ENCODE results near the gene CCDC88B. TPM values are rescaled to one million over a fixed set of nuclear protein-coding genes. Genes with fewer than 3 reads are reported as not detected.

Gene CCDC88B
- total and polyA plus RNA-seq, 9 of the 15 experiments (the other 6 are each of a cell fraction or from before 2014, with no cell fraction given) = 0.13 to 18.1 (median 7.9) TPM

- no peak for TF ChIP-seq HOMEZ (CRISPR knock-in tag; IDR thresholded peaks at IDR 0.05)
- TF ChIP-seq MAFF (IDR thresholded peaks at IDR 0.05; ENCODE audit: low read length) = peak; percentile 55
- peak; percentile 82; the same call in 1 of the 2 replicates for TF ChIP-seq SIN3B (IDR thresholded peaks at IDR 0.05; ENCODE audit: low read depth)
- peak; percentile 33 for TF ChIP-seq SP2 (IDR thresholded peaks at IDR 0.05; ENCODE audit: extremely low read depth, low read depth, low read length, poor library complexity, severe bottlenecking)
- peak; percentile 94 for TF ChIP-seq POLR2A (conservative IDR thresholded peaks at IDR 0.05)
- TF ChIP-seq EHMT2 (IDR thresholded peaks at IDR 0.05) = no peak
- TF ChIP-seq ZNF436 (CRISPR knock-in tag; IDR thresholded peaks at IDR 0.05) = no peak
- peak; percentile 56 for TF ChIP-seq KDM5B (IDR thresholded peaks at IDR 0.05; ENCODE audit: insufficient replicate concordance, low read depth, low read length)
- peak; percentile 9; the same call in 1 of the 2 replicates for TF ChIP-seq JUND (IDR thresholded peaks at IDR 0.05; ENCODE audit: borderline replicate concordance, low read depth, low read length)
- TF ChIP-seq JUND (tag; IDR thresholded peaks at IDR 0.05; ENCODE audit: borderline replicate concordance, low read depth, low read length) = no peak
- TF ChIP-seq GTF2E2 (tag; IDR thresholded peaks at IDR 0.05) = peak; percentile 70; the same call in 1 of the 2 replicates
- peak; percentile 93 for TF ChIP-seq ETV5 (CRISPR knock-in tag; IDR thresholded peaks at IDR 0.05; ENCODE audit: low read depth)
- 0 out of 2 replicates have a peak, but pooled peaks have one; percentile 10 for TF ChIP-seq ZNF830 (CRISPR knock-in tag; IDR thresholded peaks at IDR 0.05)
- TF ChIP-seq SPI1 (IDR thresholded peaks at IDR 0.05; ENCODE audit: borderline replicate concordance, low read depth, low read length) = 0 out of 2 replicates have a peak, but pooled peaks have one; percentile 53
- peak; percentile 86 for TF ChIP-seq POLR2B (IDR thresholded peaks at IDR 0.05; ENCODE audit: low read depth, partially characterized antibody)
- TF ChIP-seq RAD51 (IDR thresholded peaks at IDR 0.05; ENCODE audit: borderline replicate concordance, low read depth) = peak; percentile 77
- TF ChIP-seq POLR2AphosphoS5 (IDR thresholded peaks at IDR 0.05; ENCODE audit: control insufficient read depth, insufficient read depth, low read depth, low read length) = peak; percentile 52; the same call in 1 of the 2 replicates
- TF ChIP-seq NR2C2 (CRISPR knock-in tag; IDR thresholded peaks at IDR 0.05) = no peak; the same call in 1 of the 2 replicates
- peak; percentile 88 for TF ChIP-seq NR2C2 (tag; IDR thresholded peaks at IDR 0.05)
- TF ChIP-seq RBFOX2 (IDR thresholded peaks at IDR 0.05; ENCODE audit: low read depth, low read length) = peak; percentile 90
- TF ChIP-seq ZFX (CRISPR knock-in tag; IDR thresholded peaks at IDR 0.05) = no peak; the same call in 1 of the 2 replicates
- TF ChIP-seq ZBTB33 (CRISPR knock-in tag; IDR thresholded peaks at IDR 0.05) = peak; percentile 50; the same call in 1 of the 2 replicates
Observed at GRCh38 chr11:64317325-64317960, 22.6 kb upstream of the CCDC88B start, which contains the start of gene TRMT112 (continued).
